Fibroblast of peridontal ligament (primary cell): Measurements from ENCODE around the gene GYPC.
"Not testable (repeated sequence)": the region's sequence is repeated elsewhere in the genome, so short reads cannot be mapped to it uniquely, and the experiment has no call there.

Experiments used
- DNase-seq: peaks from one replicate; pipeline ENCODE4 v3.0.0-alpha.2; 2010; ENCODE audit errors: extremely low read depth

The GYPC gene

DNA sequence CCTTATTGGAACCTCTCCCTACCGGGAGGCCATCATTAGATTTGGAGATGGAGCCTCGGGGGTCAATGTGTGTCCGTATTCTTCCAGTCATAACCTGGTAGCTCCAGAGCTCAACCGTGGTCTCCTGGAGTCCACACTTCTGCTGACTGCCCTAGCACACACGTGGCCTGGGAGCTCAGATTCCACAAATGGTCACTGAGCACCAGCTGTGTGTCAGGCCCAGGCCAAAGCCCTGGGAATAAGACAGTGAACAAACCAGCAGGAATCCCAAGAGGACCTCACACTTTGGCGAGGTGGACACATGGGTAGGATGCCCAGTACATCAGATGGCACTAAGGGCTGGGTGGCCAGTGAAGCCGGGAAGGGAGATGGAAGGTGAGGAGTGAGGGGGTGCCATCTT, 15.5 kb downstream of the GYPC start:
- DNase-seq, result no peak

DNA sequence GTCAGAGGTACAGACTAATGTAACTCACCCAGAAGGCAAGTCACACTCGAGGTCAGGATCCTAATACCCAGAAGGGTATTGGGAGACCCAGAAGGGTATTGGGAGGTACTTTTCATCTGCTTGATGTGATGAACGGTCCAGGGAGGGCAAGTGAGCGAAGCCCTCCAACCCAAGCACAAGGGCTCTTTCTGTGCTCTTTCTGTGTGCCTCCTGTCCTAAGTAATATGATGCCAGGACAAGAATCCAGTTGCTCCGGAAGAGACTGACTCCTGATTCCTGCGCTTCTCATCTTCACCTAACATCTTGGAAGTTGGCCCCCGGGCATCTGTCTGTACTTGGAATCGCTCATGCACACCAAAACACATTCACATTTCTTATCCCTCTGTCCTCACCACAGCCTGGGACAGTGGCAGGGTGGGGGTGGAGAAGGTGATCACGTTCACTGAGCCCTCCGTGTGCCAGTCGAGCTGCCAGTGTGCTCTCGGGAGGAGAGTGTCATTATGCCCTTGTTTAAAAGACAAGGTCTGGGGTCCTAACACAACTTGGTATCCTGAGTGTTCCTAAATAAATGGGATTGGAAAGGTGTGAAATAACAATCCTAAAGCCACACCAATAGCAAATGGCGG, 17.1 kb downstream of the GYPC start:
- DNase-seq, result no peak

DNA sequence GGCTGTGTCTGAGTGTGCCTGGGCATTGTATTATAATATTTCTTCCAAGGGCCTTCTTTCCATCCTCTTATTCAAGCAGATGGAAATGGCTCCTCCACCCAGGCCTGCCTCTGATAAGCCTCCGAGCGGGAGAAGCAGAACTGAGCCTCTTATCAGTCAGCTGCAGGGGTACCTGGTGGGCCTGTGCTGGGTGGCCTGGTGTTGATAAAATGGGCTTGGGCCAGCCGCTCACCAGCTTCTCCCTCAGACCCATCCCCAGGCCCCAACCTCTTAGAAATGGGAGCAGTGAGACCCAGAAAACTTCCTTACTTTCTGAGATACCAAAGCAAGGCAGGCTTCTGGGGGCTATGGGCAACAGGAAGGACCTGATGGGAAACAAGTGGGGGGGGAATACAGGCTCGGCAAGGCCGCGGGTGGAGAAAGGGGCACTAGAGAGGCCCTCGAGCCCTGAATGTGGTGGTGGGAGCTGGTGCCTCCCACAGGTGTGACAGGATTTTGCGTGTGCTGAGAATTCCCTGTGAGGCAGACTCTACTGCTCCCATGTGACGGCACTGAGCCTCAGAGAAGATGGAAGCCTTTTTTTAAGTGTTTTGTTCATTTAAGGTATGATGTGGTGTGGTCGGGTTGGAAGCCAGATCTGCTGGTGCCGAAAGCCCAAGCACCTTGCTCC, 18.3 kb downstream of the GYPC start:
- DNase-seq, result no peak

DNA sequence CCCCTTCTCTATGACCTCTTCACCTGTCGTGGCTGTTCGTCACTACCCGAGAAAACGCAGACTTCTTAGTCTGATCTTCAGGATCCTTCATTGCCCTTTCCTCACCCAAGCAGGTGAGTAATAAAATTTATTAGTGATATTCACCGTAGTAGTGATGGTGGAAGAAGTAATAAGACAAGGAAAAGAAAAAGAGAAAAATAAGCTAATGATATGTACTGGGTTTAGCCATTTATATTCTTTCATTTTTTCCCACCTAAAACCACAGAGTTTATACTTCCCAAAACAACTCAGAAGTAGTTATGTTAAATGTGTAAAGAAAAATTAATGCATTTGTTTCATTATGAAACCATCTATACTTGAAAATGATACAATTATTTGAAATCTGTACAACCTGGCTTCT, 19.7 kb downstream of the GYPC start:
- no peak for DNase-seq

DNA sequence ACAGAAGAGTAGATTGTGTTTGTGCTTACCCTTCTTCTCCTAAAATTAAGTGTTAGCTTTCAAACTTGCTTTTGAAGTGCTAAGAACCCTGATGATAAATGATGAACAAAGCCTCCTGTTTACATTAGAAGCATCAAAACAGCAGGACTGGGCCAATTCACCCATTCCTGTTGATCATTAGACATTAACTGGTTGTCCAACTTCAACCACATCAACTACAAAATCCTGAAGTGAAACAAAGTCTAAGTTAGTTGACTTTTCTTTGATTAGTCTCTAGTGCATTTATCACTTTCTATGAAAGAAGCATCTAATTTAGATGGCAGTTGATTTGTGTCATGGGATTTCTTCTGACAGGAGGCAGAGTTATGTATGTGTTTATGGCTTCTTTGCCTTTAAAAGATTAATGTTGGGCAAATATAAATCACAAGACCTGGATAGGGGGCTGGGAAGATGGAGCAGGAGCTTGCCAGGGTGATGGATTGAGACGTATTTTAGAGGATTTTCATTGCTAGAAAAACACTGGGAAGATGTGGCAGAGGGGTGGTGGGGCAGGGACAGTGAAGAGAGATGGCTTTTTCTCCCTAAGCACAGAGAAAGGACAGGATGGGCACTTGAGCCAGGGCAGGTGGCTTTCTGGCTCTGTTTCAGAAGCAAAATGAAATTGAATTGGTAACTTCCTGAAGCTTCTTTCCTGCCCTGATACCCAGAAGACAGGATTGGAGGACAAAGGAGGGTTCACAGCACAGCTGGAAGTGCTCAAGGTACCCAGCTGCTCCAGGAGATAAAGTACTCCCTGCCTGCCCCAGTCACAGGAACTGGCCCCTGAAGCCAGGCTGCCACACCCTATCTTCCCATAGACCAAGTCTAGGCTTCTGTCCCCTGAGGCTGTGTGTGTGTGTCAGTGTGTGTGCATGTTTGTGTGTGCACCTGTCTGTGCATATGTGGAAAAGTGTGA, 20.5 kb downstream of the GYPC start:
- DNase-seq, result no peak

DNA sequence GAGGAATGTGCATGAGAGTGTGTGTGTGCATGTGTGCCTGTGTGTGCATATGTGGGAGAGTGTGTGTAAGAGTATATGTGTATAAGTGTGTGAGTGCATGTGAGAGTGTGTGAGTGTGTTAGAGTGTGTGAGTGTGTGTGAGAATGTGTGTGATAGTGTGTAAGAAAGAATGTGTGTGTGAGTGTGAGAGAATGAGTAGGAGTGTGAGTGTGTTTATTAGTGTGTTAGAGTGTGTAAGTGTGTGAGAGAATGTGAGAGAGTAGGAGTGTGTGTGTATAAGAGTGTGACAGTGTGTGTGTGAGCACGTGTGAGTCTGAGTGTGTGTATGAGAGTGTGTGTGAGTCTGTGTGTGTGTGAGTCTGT, 21.2 kb downstream of the GYPC start:
- no peak for DNase-seq

DNA sequence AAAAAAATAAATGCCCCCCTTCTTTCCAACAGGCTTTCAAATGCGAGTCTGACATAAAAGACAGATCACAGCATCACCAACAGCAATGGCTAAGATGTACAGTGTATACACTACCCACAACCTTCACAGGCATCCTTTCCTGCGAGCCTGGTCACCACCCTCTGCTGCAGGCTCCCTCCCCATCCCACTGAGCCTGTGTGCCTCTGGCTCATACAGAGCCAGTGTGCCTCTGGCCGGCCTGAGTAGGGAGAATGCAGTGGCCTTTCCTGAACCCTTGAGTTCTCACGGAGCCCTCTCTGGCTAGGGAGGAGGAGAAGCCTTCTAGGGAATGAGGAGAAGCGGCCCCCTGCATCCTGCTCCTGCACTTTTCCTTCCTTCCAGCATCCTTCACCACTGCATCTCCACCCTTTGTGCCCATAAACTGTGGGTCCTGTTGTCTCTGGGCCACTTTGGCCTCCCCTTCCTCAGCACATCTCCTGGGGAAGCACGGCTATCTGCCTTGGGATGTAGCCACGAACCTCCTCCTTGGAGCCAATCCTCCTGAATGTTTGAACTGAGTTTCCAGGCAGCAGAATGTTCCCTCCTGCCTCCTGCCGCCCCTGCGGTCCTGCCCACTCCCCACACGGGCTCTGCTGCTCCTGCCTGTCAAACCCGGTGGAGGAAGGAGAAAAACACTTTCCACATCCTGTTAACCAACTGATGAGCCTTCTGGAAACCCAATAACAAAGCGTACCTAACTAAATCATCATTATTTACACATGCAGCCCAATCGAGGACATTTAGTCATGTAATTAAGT, 22.5 kb downstream of the GYPC start:
- no peak for DNase-seq

DNA sequence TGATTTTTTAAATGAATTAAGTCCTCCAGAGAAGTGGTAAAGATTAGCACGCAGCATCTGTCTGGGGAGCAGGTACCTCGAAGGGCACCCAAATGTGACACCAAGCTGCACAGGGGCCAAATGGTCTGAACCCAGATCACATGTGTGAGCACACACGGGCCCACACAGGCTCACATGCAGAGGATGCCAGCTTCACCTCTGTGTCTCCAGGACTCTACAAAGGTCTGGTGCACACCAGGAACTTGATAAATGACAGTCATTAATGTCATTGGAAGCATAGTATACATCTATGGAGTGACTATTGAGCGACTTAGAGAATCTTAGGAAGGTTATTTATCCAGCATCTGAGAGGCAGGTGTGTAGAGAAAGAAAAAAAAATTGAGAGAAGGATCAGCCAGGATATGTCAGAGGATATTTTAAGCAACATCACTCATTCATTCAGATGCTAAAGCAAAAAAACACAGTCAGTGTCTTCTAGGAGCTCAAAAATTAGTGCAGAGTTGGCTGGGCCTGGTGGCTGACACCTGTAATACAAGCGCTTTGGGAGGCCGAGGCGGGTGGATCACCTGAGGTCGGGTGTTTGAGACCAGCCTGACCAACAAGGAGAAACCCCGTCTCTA, 23.2 kb downstream of the GYPC start:
- no peak for DNase-seq

DNA sequence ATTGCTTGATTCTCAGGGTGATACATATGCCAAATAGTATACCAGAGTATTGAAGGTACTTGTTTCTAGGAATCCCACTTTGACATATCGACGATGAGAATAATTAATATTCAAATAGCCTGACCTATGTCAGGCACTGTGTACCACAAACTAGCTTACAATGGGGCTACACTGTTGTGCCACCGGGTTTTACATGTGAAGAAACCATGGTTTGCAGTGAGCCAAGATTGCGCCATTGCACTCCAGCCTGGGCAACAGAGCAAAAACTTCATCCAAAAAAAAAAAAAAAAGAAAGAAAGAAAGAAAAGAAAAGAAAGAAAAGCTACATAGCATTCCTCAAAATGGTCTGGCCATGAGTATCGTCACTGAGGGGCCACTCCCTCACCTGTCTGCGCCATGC, 25.5 kb downstream of the GYPC start:
- no peak for DNase-seq

DNA sequence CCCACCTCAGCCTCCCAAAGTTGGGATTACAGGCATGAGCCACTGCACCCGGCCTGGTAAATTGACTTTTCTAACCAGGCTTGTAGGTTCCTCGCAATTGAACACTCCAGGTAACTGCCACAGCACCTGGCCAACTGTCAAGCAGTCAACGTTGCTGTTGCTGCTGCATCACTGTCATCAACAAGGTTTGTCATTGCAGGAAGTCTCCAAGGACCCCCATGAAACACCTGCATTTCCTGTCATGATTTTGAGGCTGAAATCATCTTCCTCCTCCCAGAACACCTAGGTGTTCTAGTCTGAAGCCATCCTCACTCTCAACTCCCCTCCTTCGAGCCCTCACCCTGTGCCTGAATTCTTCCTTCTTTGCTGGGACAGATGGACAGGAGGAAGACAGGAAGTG, 29.7 kb downstream of the GYPC start:
- no peak for DNase-seq

DNA sequence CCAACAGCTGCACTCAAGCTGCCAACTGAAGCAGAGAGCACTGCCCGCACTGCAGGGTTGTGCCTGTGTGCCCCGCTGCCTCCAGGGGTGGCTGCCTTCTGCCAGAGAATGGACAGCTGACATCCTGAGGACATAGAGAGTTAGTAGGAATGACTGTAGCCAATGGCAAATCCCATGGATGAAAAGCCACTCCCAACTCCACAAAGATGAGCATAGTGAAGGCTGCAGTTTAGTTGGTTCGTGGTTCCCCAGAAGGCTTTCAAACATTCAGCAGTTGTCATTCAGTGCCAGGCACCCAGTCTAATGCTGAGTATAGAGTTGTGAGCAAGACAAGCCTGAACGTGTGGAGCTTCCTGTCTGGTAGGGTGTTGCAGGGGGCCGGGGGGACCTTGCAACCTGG, 30.3 kb downstream of the GYPC start:
- DNase-seq, result no peak

DNA sequence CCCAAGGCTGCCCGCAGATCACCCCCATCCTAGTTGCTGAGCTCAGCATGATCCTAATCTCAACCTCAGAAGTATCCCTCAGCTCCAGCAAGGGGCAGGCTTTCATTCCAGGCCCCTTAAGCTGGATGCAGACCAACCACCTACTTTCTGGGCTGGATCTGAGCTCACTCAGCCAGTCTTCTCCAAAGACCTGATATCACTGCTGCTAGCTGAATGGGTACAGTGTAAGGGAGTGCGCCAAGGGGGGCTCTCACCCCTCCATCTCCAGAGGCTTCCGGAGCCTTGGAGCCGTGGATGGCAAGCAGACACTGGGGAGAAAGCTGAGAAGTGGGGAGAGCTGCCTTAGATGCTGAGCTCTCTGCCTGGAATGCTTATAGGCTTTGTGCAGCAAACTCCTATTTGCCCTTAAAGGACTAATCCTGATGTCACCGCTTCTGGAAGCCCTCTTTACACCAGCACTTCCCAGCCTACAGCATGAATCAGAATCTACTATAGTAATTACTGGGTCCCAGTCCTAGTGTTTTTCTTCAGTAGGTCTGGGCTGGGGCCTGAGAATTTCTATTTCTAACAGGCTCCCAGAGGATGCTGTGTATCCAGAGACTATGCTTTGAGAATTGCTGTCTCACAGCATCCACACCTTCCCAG, 31.0 kb downstream of the GYPC start:
- DNase-seq, result no peak

DNA sequence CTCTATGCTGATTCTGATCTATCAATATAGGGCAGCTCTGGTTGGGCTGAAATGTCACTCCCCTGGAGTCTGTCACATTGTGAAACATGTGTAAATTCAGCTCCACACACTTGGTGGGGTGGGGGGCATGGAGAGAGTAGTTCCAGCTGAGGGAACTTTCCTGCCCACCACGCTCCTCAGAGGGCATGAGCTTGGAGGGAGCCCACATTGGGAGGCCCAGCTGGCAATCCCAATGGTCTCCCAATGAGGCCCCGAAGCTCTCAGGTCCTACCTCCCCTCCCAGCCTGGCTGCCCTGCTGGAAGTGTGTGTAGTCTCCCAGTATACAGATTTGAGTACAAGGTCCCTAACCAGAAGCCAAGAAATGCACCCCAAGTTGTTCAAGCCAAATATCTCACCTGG, 31.5 kb downstream of the GYPC start:
- no peak for DNase-seq

DNA sequence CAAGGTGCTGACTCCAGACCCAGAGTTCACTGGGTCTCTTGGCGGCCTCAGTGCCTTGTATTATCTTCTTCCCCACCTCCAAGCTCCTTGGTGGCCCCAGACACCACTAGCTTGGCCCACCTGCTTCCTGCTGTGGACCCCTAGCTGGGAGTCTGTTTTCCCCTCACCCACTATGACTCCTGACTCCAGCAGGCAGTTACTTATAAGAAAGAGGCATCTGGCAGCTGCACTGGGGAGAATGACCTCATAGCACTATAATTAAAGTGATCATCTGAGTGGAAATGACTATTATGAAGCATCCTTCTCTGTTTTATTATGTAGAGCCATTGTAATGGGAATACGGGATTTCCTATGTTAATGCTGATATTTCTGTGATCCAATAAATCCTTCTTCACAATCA, 32.6 kb downstream of the GYPC start:
- not testable (repeated sequence) for DNase-seq

DNA sequence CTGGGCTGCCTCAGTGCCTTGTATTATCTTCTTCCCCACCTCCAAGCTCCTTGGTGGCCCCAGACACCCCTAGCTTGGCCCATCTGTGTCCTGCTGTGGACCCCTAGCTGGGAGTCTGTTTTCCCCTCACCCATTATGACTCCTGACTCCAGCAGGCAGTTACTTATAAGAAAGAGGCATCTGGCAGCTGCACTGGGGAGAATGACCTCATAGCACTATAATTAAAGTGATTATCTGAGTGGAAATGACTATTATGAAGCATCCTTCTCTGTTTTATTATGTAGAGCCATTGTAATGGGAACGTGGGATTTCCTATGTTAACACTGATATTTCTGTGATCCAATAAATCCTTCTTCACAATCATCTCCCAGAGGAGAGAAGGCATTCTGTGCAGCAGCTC, 36.3 kb downstream of the GYPC start:
- DNase-seq, result not testable (repeated sequence)

DNA sequence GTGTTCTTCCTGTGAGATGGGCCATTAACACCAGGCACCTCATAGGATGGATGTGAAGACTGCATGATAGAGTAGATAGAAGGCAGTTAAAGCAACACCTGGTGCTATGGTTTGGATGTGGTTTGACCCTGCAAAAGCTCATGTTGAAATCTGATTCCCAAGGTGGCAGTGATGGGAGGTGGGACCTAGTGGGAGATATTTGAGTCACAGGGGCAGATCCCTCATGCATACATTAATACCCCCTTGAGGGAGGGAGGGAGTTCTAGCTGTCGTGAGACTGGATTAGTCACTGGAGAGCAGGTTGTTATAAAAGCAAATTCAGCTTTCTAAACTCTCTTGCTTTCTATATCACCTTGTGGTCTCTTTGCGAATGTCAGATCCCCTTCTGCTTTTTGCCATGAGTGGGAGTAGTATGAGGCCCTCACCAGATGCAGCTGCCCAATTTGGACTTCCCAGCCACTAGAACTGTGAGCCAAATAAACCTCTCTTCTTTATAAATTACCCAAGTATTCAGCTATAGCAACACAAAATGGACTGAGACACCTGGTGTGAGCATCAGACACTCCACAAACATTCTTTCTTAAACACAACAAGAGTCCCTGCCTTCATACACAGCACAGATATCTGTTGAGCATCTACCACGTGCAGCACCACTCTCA, 37.1 kb downstream of the GYPC start:
- DNase-seq, result not testable (repeated sequence)

DNA sequence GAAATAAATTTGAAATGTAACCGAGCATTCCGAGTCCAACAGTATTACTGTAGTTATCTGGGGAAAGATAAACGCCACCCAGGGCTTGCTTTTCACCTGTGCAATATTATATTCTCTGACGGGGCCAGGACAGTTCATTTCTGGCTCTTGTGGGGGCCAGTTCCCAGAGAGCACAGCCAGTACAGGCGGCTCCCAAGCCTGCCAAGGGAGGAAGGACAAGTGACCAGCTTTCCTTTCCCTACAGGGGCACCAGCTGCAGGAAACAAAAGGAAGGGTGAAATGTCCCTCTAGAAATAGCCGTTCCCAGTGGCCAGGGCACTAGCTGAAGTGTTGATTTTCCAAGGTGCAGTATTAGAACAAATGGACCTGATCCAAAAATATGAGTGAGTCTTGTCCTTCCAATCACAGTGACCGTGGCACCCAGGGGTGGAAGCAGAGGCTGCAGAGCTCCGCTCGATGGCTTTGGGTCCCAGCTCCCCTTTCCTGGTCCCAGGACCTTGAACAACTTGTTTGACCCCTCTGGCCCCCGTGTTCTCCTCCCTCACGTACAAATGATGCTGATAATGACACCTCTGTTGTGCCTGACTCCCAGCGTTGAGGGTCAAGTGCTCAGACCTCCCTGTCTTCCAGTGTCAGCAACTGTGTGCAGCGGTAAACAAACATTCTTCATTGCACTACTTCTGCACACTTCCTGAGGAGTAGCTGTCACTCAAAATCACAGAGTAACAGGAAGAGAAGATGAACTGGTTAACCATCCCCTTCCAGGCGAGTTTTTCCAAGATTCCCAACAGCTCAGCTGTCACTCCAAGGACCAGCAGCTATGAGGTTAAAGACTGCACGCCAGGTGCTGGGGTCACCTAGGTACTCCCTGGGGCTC, 40.9 kb downstream of the GYPC start:
- DNase-seq, result no peak

DNA sequence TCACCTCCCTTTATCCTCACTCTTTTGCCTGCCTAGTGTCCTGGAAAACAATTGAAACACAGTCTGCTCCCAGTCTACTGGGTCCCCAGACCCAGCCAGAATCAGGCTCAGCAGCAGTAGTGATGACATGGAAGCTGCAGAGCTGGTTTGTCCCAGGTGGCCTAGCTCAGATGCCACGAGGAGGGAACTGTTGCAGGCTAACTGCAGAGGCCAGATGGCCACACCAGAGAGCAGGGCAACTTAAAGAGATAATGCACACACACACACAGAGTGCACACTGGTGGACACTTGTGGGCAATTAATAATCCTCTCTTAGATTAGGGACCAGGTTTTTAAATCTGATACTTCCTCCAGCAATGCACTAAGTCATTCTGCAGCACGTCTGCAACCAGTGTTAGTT, 42.4 kb downstream of the GYPC start:
- no peak for DNase-seq

DNA sequence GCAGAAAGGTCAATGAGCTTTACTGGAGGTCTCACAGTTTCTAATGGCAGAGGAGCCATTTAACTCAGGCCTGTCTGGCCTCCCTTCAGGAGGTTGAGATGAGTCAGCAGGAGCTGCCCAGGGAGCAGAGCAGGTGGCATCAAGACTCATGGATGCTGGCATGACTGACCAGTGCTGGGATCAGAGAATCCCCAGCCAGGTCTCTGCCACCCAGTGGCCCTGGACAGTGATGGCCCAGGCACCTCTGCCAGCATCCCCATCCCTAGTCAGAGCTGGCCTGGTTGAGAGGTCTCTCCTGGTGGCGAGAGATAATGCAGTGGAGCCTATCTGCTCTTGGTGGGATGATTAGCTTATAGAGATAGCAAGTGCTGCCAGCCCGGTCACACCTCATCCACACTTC, 43.1 kb downstream of the GYPC start:
- DNase-seq, result no peak
